Psoas muscle (tissue), 8 donors: ENCODE data around the gene LONP2. TPM values are rescaled to one million over a fixed set of nuclear protein-coding genes. Genes with fewer than 3 reads are reported as not detected.

Source experiments
- ATAC-seq, 4 donors: fragments of 200-7000 bp; cut with Tn5 transposase; one replicate each; pipeline ENCODE4 v1.9.1; 2020; ENCODE audit warnings: moderate library complexity in 3 of 4, mild to moderate bottlenecking in 2 of 4
- DNase-seq, 2 donors: peaks; one replicate each; pipeline ENCODE4 v3.0.0-alpha.2; 2020
- H3K27ac ChIP-seq: fragments of 200-600 bp; one replicate; pipeline ENCODE4 v1.8.0; 2022
- H3K27me3 ChIP-seq, 3 donors: fragments of 200-600 bp in 1 of 3; one replicate each; pipeline versions ENCODE4 v1.6.1 to v1.8.0; 2013 to 2022; ENCODE audit warnings: low read length in 2 of 3, mild to moderate bottlenecking in 2 of 3, moderate library complexity in 1 of 3; ENCODE audit not compliant: insufficient read depth in 3 of 3
- H3K36me3 ChIP-seq, 2 donors: fragments of 200-600 bp in 1 of 2; one replicate each; pipeline versions ENCODE4 v1.6.1 to v1.8.0; 2013 to 2022; ENCODE audit warnings: low read depth in 1 of 2, mild to moderate bottlenecking in 1 of 2, moderate library complexity in 1 of 2; ENCODE audit not compliant: insufficient read depth in 1 of 2
- H3K4me1 ChIP-seq: fragments of 200-600 bp; one replicate; pipeline ENCODE4 v1.8.0; 2022
- H3K4me3 ChIP-seq: fragments of 200-600 bp; one replicate; pipeline ENCODE4 v1.8.0; 2022; ENCODE audit warnings: mild to moderate bottlenecking
- H3K9me3 ChIP-seq: fragments of 200-600 bp; one replicate; pipeline ENCODE4 v1.8.0; 2022
- WGBS, 3 donors: extraction: QIAGEN DNeasy Blood & Tissue Kit; methylation state at CpG; one replicate each; pipeline versions ENCODE4 v1.1.6 to v1.1.7; 2013; 5-methylcytosine and 5-hydroxymethylcytosine counted together
- intact Hi-C, 2 donors: fragments of 100-400 bp; cut with DNase I; formaldehyde crosslinking; loops; one replicate each; pipeline versions ENCODE4 v1.11.0 to v1.14.2; 2022
- polyA plus RNA-seq, 3 donors: library from polyadenylated mRNA; stranded (reverse); fragments of 200-250 nt; gene quantifications; one replicate each; pipeline ENCODE4 v1.2.3, GENCODE V29; 2013
- total RNA-seq, 4 donors: library from RNA; stranded (reverse); fragmentation: NEBNext Ultra II Directional in 2 of 4; extraction: Animal tissue kit (Norgen Biotek cat#: 25700) in 2 of 4; gene quantifications; one replicate each; pipeline versions ENCODE4 v1.2.1 to v1.2.4, GENCODE V29; 2021 to 2023
- TF ChIP-seq, protein P1 (sequence below): fragments of 200-600 bp; IDR thresholded peaks from one replicate; pipeline ENCODE4 v1.8.0; 2022; ENCODE audit warnings: antibody characterized with exemption
- donor health status: healthy with polysubstance abuse.
- donor health status: DM: no; HTN: no; CAD: no; lungs with moderate emphysema.
- donor health status: Bipolar disorder and iron deficiency.
- donor health status: healthy.
- donor health status: DM: yes; HTN: yes; CAD: no.
- donor health status: DM: no; HTN: no; CAD: no.
- donor health status: DM: no; HTN: no; CAD: no.
- donor health status: DM: yes; HTN: yes; CAD: no.

LONP2 gene
- total and polyA plus RNA-seq, 7 donors: 15.2 to 68.0 (median 46.5) TPM

GRCh38 chr16:48291754-48292153 is 47.7 kb downstream of the LONP2 start:
- no peak for DNase-seq
- Histone ChIP-seq H3K27me3 (no peaks in the 10 kb centered on the region), H3K4me3 (no peak overlapping the region), H3K36me3 (peaks cover 12 to 62% of the 10 kb centered on the region in 2 donors), H3K27ac (no peak overlapping the region), H3K9me3 (no peaks in the 10 kb centered on the region), H3K4me1 (peaks cover 8% of the 10 kb centered on the region)
- intact Hi-C loops: no loop called here
- TF ChIP-seq, protein P1, sequence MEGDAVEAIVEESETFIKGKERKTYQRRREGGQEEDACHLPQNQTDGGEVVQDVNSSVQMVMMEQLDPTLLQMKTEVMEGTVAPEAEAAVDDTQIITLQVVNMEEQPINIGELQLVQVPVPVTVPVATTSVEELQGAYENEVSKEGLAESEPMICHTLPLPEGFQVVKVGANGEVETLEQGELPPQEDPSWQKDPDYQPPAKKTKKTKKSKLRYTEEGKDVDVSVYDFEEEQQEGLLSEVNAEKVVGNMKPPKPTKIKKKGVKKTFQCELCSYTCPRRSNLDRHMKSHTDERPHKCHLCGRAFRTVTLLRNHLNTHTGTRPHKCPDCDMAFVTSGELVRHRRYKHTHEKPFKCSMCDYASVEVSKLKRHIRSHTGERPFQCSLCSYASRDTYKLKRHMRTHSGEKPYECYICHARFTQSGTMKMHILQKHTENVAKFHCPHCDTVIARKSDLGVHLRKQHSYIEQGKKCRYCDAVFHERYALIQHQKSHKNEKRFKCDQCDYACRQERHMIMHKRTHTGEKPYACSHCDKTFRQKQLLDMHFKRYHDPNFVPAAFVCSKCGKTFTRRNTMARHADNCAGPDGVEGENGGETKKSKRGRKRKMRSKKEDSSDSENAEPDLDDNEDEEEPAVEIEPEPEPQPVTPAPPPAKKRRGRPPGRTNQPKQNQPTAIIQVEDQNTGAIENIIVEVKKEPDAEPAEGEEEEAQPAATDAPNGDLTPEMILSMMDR: no peak
- ATAC-seq: no peak
- WGBS, 3 donors: 88 to 93% (median 89%) methylated on average over 4 of the region's 4 CpGs

DNA sequence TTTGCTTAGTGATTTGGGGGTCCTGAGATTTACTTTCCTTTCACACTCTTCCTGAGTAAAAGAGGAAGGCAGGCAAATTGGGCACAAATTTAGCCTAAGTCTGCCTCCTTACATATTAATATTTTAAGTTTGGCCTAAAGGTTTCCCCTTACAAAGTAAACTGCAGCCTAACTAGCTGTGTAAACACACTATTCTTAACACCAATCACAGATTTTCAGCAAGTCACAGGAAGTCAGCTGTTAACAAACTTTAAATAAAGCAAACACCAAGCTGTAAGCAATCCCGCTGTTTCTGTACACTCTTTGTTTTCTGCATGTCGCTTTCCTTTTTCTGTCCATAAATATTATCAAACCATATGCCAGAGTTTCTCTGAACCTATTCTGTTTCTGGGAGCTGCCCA is 48.4 kb downstream of the LONP2 start:
- intact Hi-C loops: no loop called here
- H3K27me3 ChIP-seq: no peaks in the 10 kb centered on the region
- H3K4me1 ChIP-seq: peaks cover 8% of the 10 kb centered on the region
- ATAC-seq: no peak
- no peaks in the 10 kb centered on the region for H3K9me3 ChIP-seq
- WGBS, 3 donors: 68 to 82% (median 72%) methylated on average over 2 of the region's 2 CpGs
- H3K27ac ChIP-seq: no peak overlapping the region
- peaks cover 6 to 62% of the 10 kb centered on the region in 2 donors for H3K36me3 ChIP-seq
- TF ChIP-seq, protein P1: no peak
- H3K4me3 ChIP-seq: no peak overlapping the region
- DNase-seq: no peak

DNA sequence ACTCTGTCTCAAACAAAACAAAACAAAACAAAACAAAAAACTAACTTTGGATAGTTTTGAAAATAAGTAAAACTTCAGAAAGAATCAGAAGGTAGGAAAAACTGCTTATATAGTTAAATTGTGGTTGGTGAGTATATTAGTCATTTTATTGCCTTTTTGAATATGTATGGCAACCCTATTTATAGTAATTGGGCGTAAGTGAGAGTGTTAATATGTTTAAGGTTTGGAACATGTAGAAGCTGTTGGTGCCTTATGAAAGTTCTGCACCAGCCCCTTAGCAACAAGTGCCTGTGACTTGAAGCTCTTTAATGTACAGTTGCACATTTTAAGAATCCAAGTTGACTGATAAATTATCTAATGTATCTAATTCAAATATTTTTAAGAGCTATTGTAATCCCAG is 50.6 kb downstream of the LONP2 start:
- TF ChIP-seq, protein P1: no peak
- no peak overlapping the region for H3K4me3 ChIP-seq
- H3K27ac ChIP-seq: no peak overlapping the region
- no peak for ATAC-seq
- H3K4me1 ChIP-seq: peaks cover 8% of the 10 kb centered on the region
- intact Hi-C loops: no loop called here
- 93 to 100% (median 95%) methylated on average over 1 of the region's 1 CpG for WGBS, 3 donors
- peaks cover 4 to 61% of the 10 kb centered on the region in 2 donors for H3K36me3 ChIP-seq
- DNase-seq: no peak
- H3K9me3 ChIP-seq: no peaks in the 10 kb centered on the region
- H3K27me3 ChIP-seq: no peaks in the 10 kb centered on the region

GRCh38 chr16:48295488-48296281 is 51.6 kb downstream of the LONP2 start:
- ATAC-seq (no peak), DNase-seq (no peak)
- H3K9me3 ChIP-seq: no peaks in the 10 kb centered on the region
- intact Hi-C loops: no loop called here
- no peak overlapping the region for H3K27ac ChIP-seq
- peaks cover 16% of the 10 kb centered on the region for H3K4me1 ChIP-seq
- no peaks in the 10 kb centered on the region for H3K27me3 ChIP-seq
- H3K4me3 ChIP-seq: no peak overlapping the region
- TF ChIP-seq, protein P1: no peak
- WGBS, 3 donors: 73 to 85% (median 80%) methylated on average over 1 of the region's 1 CpG
- H3K36me3 ChIP-seq: peaks cover under 1 to 61% of the 10 kb centered on the region in 2 donors
